CD4-positive, alpha-beta memory T cell (primary cell): Measurements from ENCODE around the gene COL23A1. TPM values are rescaled to one million over a fixed set of nuclear protein-coding genes. Genes with fewer than 3 reads are reported as not detected.

ENCODE experiments used
- CTCF ChIA-PET: fragments of 350-600 bp; sonication (Branson Sonifier 250); formaldehyde crosslinking; loops from one replicate; lab custom pipeline; 2021; ENCODE audit warnings: inconsistent platforms; ENCODE audit not compliant: partially characterized antibody; lab: Charles Lee
- POLR2A ChIA-PET: fragments of 350-600 bp; sonication (Branson Sonifier 250); formaldehyde crosslinking; loops from one replicate; lab custom pipeline; 2021; ENCODE audit not compliant: partially characterized antibody; lab: Charles Lee
- DNase-seq, 5 donors: peaks; one replicate each; pipeline versions ENCODE4 v3.0.0 to v3.0.0-alpha.2; 2020 to 2022; ENCODE audit warnings: mixed read lengths in 1 of 5
- H3K27ac ChIP-seq: one replicate; pipeline ENCODE4 v1.7.0; 2013; ENCODE audit warnings: low read depth, low read length
- H3K27me3 ChIP-seq: 2 replicates; pipeline ENCODE4 v1.7.0; 2013; ENCODE audit warnings: mild to moderate bottlenecking, low read length, moderate library complexity; ENCODE audit not compliant: insufficient read depth
- H3K36me3 ChIP-seq: 2 replicates; pipeline ENCODE4 v1.7.0; 2013; ENCODE audit warnings: mild to moderate bottlenecking, low read length, moderate library complexity; ENCODE audit not compliant: insufficient read depth
- H3K4me1 ChIP-seq: 2 replicates; pipeline ENCODE4 v1.7.0; 2013; ENCODE audit warnings: mild to moderate bottlenecking, low read length, moderate library complexity; ENCODE audit not compliant: insufficient read depth
- H3K4me3 ChIP-seq, 2 donors: one replicate each; pipeline ENCODE4 v1.7.0; 2013; ENCODE audit warnings: low read length in 2 of 2, mild to moderate bottlenecking in 1 of 2
- H3K9me3 ChIP-seq, 2 donors: one replicate each; pipeline ENCODE4 v1.7.0; 2013; ENCODE audit warnings: low read length in 2 of 2, control low read depth in 1 of 2; ENCODE audit not compliant: control insufficient read depth in 1 of 2
- H3K27ac Mint-ChIP-seq, 7 donors: one replicate each; pipeline ENCODE4 v1.8.0; 2020 to 2021; ENCODE audit warnings: mixed read lengths in 7 of 7, mild to moderate bottlenecking in 6 of 7, inconsistent platforms in 3 of 7, moderate library complexity in 3 of 7
- H3K27me3 Mint-ChIP-seq, 2 donors: one replicate each; pipeline ENCODE4 v1.8.0; 2020 to 2021; ENCODE audit warnings: mixed read lengths in 2 of 2
- H3K36me3 Mint-ChIP-seq, 2 donors: one replicate each; pipeline ENCODE4 v1.8.0; 2020 to 2021; ENCODE audit warnings: mixed read lengths in 2 of 2, inconsistent platforms in 1 of 2, mild to moderate bottlenecking in 1 of 2
- H3K4me1 Mint-ChIP-seq, 4 donors: one replicate each; pipeline ENCODE4 v1.8.0; 2020 to 2021; ENCODE audit warnings: mixed read lengths in 4 of 4, mild to moderate bottlenecking in 1 of 4
- H3K4me3 Mint-ChIP-seq, 8 donors: one replicate each; pipeline ENCODE4 v1.8.0; 2020 to 2021; ENCODE audit warnings: mixed read lengths in 8 of 8, mild to moderate bottlenecking in 7 of 8, moderate library complexity in 6 of 8, inconsistent platforms in 3 of 8
- H3K9me3 Mint-ChIP-seq, 8 donors: one replicate each; pipeline ENCODE4 v1.8.0; 2020 to 2021; ENCODE audit warnings: mixed read lengths in 8 of 8, mild to moderate bottlenecking in 5 of 8, inconsistent platforms in 3 of 8, moderate library complexity in 1 of 8
- intact Hi-C: fragments of 100-400 bp; cut with micrococcal nuclease; formaldehyde crosslinking; loops from one replicate; pipeline ENCODE4 v1.15.1; 2023
- polyA plus RNA-seq, 2 donors: library from polyadenylated mRNA; unstranded; fragments of 300-500 nt; fragmentation: Illumina TruSeq; gene quantifications; one replicate each; pipeline ENCODE4 v1.2.3, GENCODE V29; 2021
- total RNA-seq, 2 experiments: library from RNA; stranded (reverse); gene quantifications; one replicate each; pipeline ENCODE4 v1.2.3, GENCODE V29; 2021

Gene COL23A1
- total and polyA plus RNA-seq, 4 experiments from 2014 or later = 0.17 to 0.25 TPM; not detected in 2

- Mint-ChIP-seq H3K4me1 (peaks cover 0 to 4% (median under 1%) of the 10 kb centered on the region in 4 donors), H3K27ac (no peak overlapping the region), H3K27me3 (peaks cover 0 to 6% of the 10 kb centered on the region in 2 donors), H3K36me3 (no peaks in the 10 kb centered on the region), H3K4me3 (no peak overlapping the region), H3K9me3 (no peaks in the 10 kb centered on the region)
- no peak for DNase-seq
- Histone ChIP-seq H3K27me3 (no peaks in the 10 kb centered on the region), H3K4me3 (no peak overlapping the region), H3K36me3 (no peaks in the 10 kb centered on the region), H3K9me3 (no peaks in the 10 kb centered on the region), H3K27ac (no peak overlapping the region), H3K4me1 (no peaks in the 10 kb centered on the region)
- POLR2A ChIA-PET = no interaction called here
- intact Hi-C loops = no loop called here
- CTCF ChIA-PET = no interaction called here
Observed at GRCh38 chr5:178334861-178335260, 255.3 kb downstream of the COL23A1 start.

- Mint-ChIP-seq H3K27ac (no peak overlapping the region), H3K4me1 (peaks cover 0 to 4% (median under 1%) of the 10 kb centered on the region in 4 donors), H3K4me3 (no peak overlapping the region), H3K36me3 (no peaks in the 10 kb centered on the region), H3K27me3 (peaks cover 0 to 2% of the 10 kb centered on the region in 2 donors), H3K9me3 (no peaks in the 10 kb centered on the region)
- ChIA-PET CTCF (no interaction called here), POLR2A (no interaction called here)
- Histone ChIP-seq H3K4me3 (no peak overlapping the region), H3K36me3 (no peaks in the 10 kb centered on the region), H3K27me3 (no peaks in the 10 kb centered on the region), H3K27ac (no peak overlapping the region), H3K9me3 (no peaks in the 10 kb centered on the region), H3K4me1 (no peaks in the 10 kb centered on the region)
- no peak for DNase-seq
- intact Hi-C loops = no loop called here
Observed at GRCh38 chr5:178333821-178334481, 256.2 kb downstream of the COL23A1 start.

- Mint-ChIP-seq H3K4me3 (no peak overlapping the region), H3K36me3 (no peaks in the 10 kb centered on the region), H3K4me1 (peaks cover 0 to 4% (median under 1%) of the 10 kb centered on the region in 4 donors), H3K9me3 (no peaks in the 10 kb centered on the region), H3K27me3 (peaks cover 2% of the 10 kb centered on the region in 2 donors), H3K27ac (no peak overlapping the region)
- Histone ChIP-seq H3K27ac (no peak overlapping the region), H3K36me3 (no peaks in the 10 kb centered on the region), H3K27me3 (no peaks in the 10 kb centered on the region), H3K9me3 (no peaks in the 10 kb centered on the region), H3K4me3 (no peak overlapping the region), H3K4me1 (no peaks in the 10 kb centered on the region)
- POLR2A ChIA-PET = no interaction called here
- intact Hi-C loops = no loop called here
- CTCF ChIA-PET = no interaction called here
- DNase-seq = no peak
Observed at GRCh38 chr5:178332210-178332641, 258.0 kb downstream of the COL23A1 start.

GRCh38 chr5:178331491-178331996 is 258.6 kb downstream of the COL23A1 start:
- intact Hi-C loops = no loop called here
- Mint-ChIP-seq H3K9me3 (no peaks in the 10 kb centered on the region), H3K36me3 (no peaks in the 10 kb centered on the region), H3K4me1 (peaks cover 0 to 4% (median under 1%) of the 10 kb centered on the region in 4 donors), H3K27me3 (peaks cover 2% of the 10 kb centered on the region in 2 donors), H3K27ac (no peak overlapping the region), H3K4me3 (no peak overlapping the region)
- no peaks in the 10 kb centered on the region for H3K4me1 ChIP-seq
- no peak overlapping the region for H3K27ac ChIP-seq
- no peak for DNase-seq
- H3K27me3 ChIP-seq = no peaks in the 10 kb centered on the region
- ChIA-PET CTCF (no interaction called here), POLR2A (no interaction called here)
- no peak overlapping the region for H3K4me3 ChIP-seq
- no peaks in the 10 kb centered on the region for H3K36me3 ChIP-seq
- no peaks in the 10 kb centered on the region for H3K9me3 ChIP-seq

- no peaks in the 10 kb centered on the region for H3K27me3 ChIP-seq
- peaks cover 2 to 4% of the 10 kb centered on the region in 2 donors for H3K27me3 Mint-ChIP-seq
- no peak overlapping the region for H3K27ac Mint-ChIP-seq
- DNase-seq = no peak
- peaks cover 0 to 4% (median under 1%) of the 10 kb centered on the region in 4 donors for H3K4me1 Mint-ChIP-seq
- no peak overlapping the region for H3K4me3 Mint-ChIP-seq
- ChIA-PET POLR2A (no interaction called here), CTCF (no interaction called here)
- no peaks in the 10 kb centered on the region for H3K36me3 ChIP-seq
- no peak overlapping the region for H3K27ac ChIP-seq
- no peaks in the 10 kb centered on the region for H3K36me3 Mint-ChIP-seq
- H3K9me3 ChIP-seq = no peaks in the 10 kb centered on the region
- no peaks in the 10 kb centered on the region for H3K9me3 Mint-ChIP-seq
- H3K4me1 ChIP-seq = no peaks in the 10 kb centered on the region
- intact Hi-C loops = no loop called here
- no peak overlapping the region for H3K4me3 ChIP-seq
Observed at GRCh38 chr5:178330791-178331404, 259.3 kb downstream of the COL23A1 start.

- DNase-seq = no peak
- POLR2A ChIA-PET = no interaction called here
- no peak overlapping the region for H3K27ac Mint-ChIP-seq
- CTCF ChIA-PET = no interaction called here
- H3K9me3 Mint-ChIP-seq = no peaks in the 10 kb centered on the region
- Histone ChIP-seq H3K27ac (no peak overlapping the region), H3K27me3 (no peaks in the 10 kb centered on the region), H3K36me3 (no peaks in the 10 kb centered on the region), H3K4me3 (no peak overlapping the region), H3K9me3 (no peaks in the 10 kb centered on the region), H3K4me1 (no peaks in the 10 kb centered on the region)
- H3K27me3 Mint-ChIP-seq = peaks cover 4% of the 10 kb centered on the region in 2 donors
- intact Hi-C loops = no loop called here
- H3K36me3 Mint-ChIP-seq = no peaks in the 10 kb centered on the region
- H3K4me1 Mint-ChIP-seq = peaks cover 0 to 4% (median under 1%) of the 10 kb centered on the region in 4 donors
- H3K4me3 Mint-ChIP-seq = no peak overlapping the region
Observed at GRCh38 chr5:178328826-178329730, 261.1 kb downstream of the COL23A1 start.
